ACC112 (cell line): Measurements from ENCODE around the gene BNIPL.

Experiments used
- H2AFZ ChIP-seq: fragments of 200-600 bp; sonication (generic); one replicate; pipeline ENCODE4 v1.6.0; 2017; ENCODE audit warnings: antibody characterized with exemption, low read length; ENCODE audit not compliant: unreplicated experiment
- H3K27ac ChIP-seq: fragments of 200-600 bp; sonication (generic); 2 replicates; pipeline ENCODE4 v1.5.1; 2014; ENCODE audit warnings: low read depth, mild to moderate bottlenecking, antibody characterized with exemption, low read length, moderate library complexity
- H3K27me3 ChIP-seq: fragments of 200-600 bp; sonication (generic); 2 replicates; pipeline ENCODE4 v1.6.1; 2014; ENCODE audit warnings: mild to moderate bottlenecking, antibody characterized with exemption, low read length, moderate library complexity, mixed read lengths; ENCODE audit not compliant: insufficient read depth
- H3K36me3 ChIP-seq: fragments of 200-600 bp; sonication (generic); 2 replicates; pipeline ENCODE4 v1.6.1; 2016; ENCODE audit warnings: mild to moderate bottlenecking, antibody characterized with exemption, low read length, moderate library complexity, mixed read lengths; ENCODE audit not compliant: insufficient read depth
- H3K4me1 ChIP-seq: fragments of 200-600 bp; sonication (generic); one replicate; pipeline ENCODE4 v1.6.1; 2016; ENCODE audit warnings: low read length, mixed read lengths; ENCODE audit not compliant: insufficient read depth, unreplicated experiment, control insufficient read depth
- H3K4me3 ChIP-seq: fragments of 200-600 bp; sonication (generic); 2 replicates; pipeline ENCODE4 v1.5.1; 2014; ENCODE audit warnings: mild to moderate bottlenecking, low read depth, low read length
- H3K79me2 ChIP-seq: fragments of 200-600 bp; sonication (generic); one replicate; pipeline ENCODE4 v1.6.0; 2016; ENCODE audit warnings: low read length; ENCODE audit not compliant: control insufficient read depth, unreplicated experiment, insufficient read depth

BNIPL gene

GRCh38 chr1:151059109-151060006 lies 23.0 kb downstream of the BNIPL start, which contains the start of gene CDC42SE1:
Gene CDC42SE1 (minus strand): TSS chr1:151059622. CDS start chr1:151055730, 3,892 bp downstream.
- peak within 1 kb of the TSS; percentile 99 for H3K27ac ChIP-seq
- H3K4me3 ChIP-seq, result peak within 1 kb of the TSS; percentile 83
- peak within 1 kb of the TSS; percentile 53 for H2AFZ ChIP-seq
- H3K36me3 ChIP-seq, result peaks cover 13% of the 10 kb centered on the region
- peaks cover 95% of the 10 kb centered on the region for H3K79me2 ChIP-seq
- no peaks in the 10 kb centered on the region for H3K27me3 ChIP-seq
- peaks cover 33% of the 10 kb centered on the region for H3K4me1 ChIP-seq

GRCh38 chr1:151060007-151060656 lies 23.7 kb downstream of the BNIPL start, which contains the start of gene MLLT11:
Gene MLLT11 (plus strand): TSS chr1:151060397. CDS start chr1:151067225, 6,828 bp downstream.
- peak within 1 kb of the TSS; percentile 99 for H3K27ac ChIP-seq
- H3K79me2 ChIP-seq, result peaks cover 95% of the 10 kb centered on the region
- H3K4me3 ChIP-seq, result peak within 1 kb of the TSS; percentile 83
- H2AFZ ChIP-seq, result peak within 1 kb of the TSS; percentile 53
- H3K36me3 ChIP-seq, result peaks cover 6% of the 10 kb centered on the region; the same call in 1 of the 2 replicates
- H3K27me3 ChIP-seq, result no peaks in the 10 kb centered on the region
- peaks cover 33% of the 10 kb centered on the region for H3K4me1 ChIP-seq

GRCh38 chr1:151060657-151061421 lies 24.5 kb downstream of the BNIPL start:
- Histone ChIP-seq H3K36me3 (no peaks in the 10 kb centered on the region), H3K4me3 (peak overlapping the region; percentile 83), H3K27ac (peak overlapping the region; percentile 99), H3K27me3 (no peaks in the 10 kb centered on the region), H3K4me1 (peaks cover 27% of the 10 kb centered on the region), H2AFZ (peak overlapping the region; percentile 53), H3K79me2 (peaks cover 95% of the 10 kb centered on the region)

- Histone ChIP-seq H3K27me3 (no peaks in the 10 kb centered on the region), H3K4me3 (peak overlapping the region; percentile 83), H3K4me1 (peaks cover 18% of the 10 kb centered on the region), H3K79me2 (peaks cover 93% of the 10 kb centered on the region), H2AFZ (peak overlapping the region; percentile 29), H3K36me3 (no peaks in the 10 kb centered on the region), H3K27ac (peak overlapping the region; percentile 99)
Observed at GRCh38 chr1:151061704-151062103, 25.3 kb downstream of the BNIPL start.

- Histone ChIP-seq H3K79me2 (peaks cover 90% of the 10 kb centered on the region), H3K4me1 (peaks cover 15% of the 10 kb centered on the region), H3K36me3 (no peaks in the 10 kb centered on the region), H3K27ac (peak overlapping the region; percentile 99), H2AFZ (peak overlapping the region; percentile 53), H3K27me3 (no peaks in the 10 kb centered on the region), H3K4me3 (peak overlapping the region; percentile 68)
Observed at GRCh38 chr1:151062741-151063371, 26.5 kb downstream of the BNIPL start.

GRCh38 chr1:151065089-151065645 lies 28.8 kb downstream of the BNIPL start:
- Histone ChIP-seq H3K79me2 (peaks cover 77% of the 10 kb centered on the region), H3K4me1 (peaks cover 25% of the 10 kb centered on the region), H2AFZ (no peak overlapping the region), H3K27ac (no peak overlapping the region), H3K4me3 (no peak overlapping the region), H3K27me3 (no peaks in the 10 kb centered on the region), H3K36me3 (peaks cover 3% of the 10 kb centered on the region; the same call in 1 of the 2 replicates)

GRCh38 chr1:151067185-151067584 lies 30.8 kb downstream of the BNIPL start:
- H3K27ac ChIP-seq, result peak overlapping the region; percentile 97; the same call in 1 of the 2 replicates
- peaks cover 3% of the 10 kb centered on the region; the same call in 1 of the 2 replicates for H3K36me3 ChIP-seq
- peaks cover 64% of the 10 kb centered on the region for H3K79me2 ChIP-seq
- peaks cover 24% of the 10 kb centered on the region for H3K4me1 ChIP-seq
- no peaks in the 10 kb centered on the region for H3K27me3 ChIP-seq
- H3K4me3 ChIP-seq, result no peak overlapping the region
- no peak overlapping the region for H2AFZ ChIP-seq

- Histone ChIP-seq H3K79me2 (peaks cover 52% of the 10 kb centered on the region), H3K27ac (peak overlapping the region; percentile 97), H3K4me1 (peaks cover 24% of the 10 kb centered on the region), H3K36me3 (peaks cover 3% of the 10 kb centered on the region; the same call in 1 of the 2 replicates), H2AFZ (no peak overlapping the region), H3K4me3 (no peak overlapping the region), H3K27me3 (no peaks in the 10 kb centered on the region)
Observed at GRCh38 chr1:151069103-151069486, 32.7 kb downstream of the BNIPL start.

GRCh38 chr1:151070474-151071276 lies 34.3 kb downstream of the BNIPL start, which contains the start of gene GABPB2:
Gene GABPB2 (plus strand): TSS chr1:151070761. CDS start chr1:151088190, 17,429 bp downstream.
- Histone ChIP-seq H3K27me3 (no peaks in the 10 kb centered on the region), H3K4me1 (peaks cover 24% of the 10 kb centered on the region), H3K4me3 (peak within 1 kb of the TSS; percentile 87), H2AFZ (peak within 1 kb of the TSS; percentile 48), H3K79me2 (peaks cover 36% of the 10 kb centered on the region), H3K36me3 (peaks cover 3% of the 10 kb centered on the region; the same call in 1 of the 2 replicates), H3K27ac (peak within 1 kb of the TSS; percentile 97)
